Retina (tissue), 1 donor: Measurements from ENCODE around the gene RASGRF1.

Source experiments
- DNase-seq: peaks from one replicate; pipeline ENCODE4 v3.0.0-alpha.2; 2016

Gene RASGRF1

GRCh38 chr15:78983146-78983918 lies 107.2 kb downstream of the RASGRF1 start:
- DNase-seq, result no peak

- no peak for DNase-seq
These were observed 107.8 kb downstream of the RASGRF1 start for GRCh38 chr15:78982736-78983135.

GRCh38 chr15:78981532-78982313 lies 108.9 kb downstream of the RASGRF1 start:
- DNase-seq, result no peak

- DNase-seq, result peak; percentile 55
These were observed 110.9 kb downstream of the RASGRF1 start for GRCh38 chr15:78979456-78980320.

- DNase-seq, result no peak
These were observed 111.9 kb downstream of the RASGRF1 start for GRCh38 chr15:78978601-78979179.

- DNase-seq, result no peak
These were observed 112.8 kb downstream of the RASGRF1 start for GRCh38 chr15:78977591-78978347.

- no peak for DNase-seq
These were observed 113.4 kb downstream of the RASGRF1 start for GRCh38 chr15:78977091-78977571.

- DNase-seq, result no peak
These were observed 113.9 kb downstream of the RASGRF1 start for GRCh38 chr15:78976691-78977090.

GRCh38 chr15:78974272-78974918 lies 116.2 kb downstream of the RASGRF1 start:
- no peak for DNase-seq

GRCh38 chr15:78969687-78970349 lies 120.8 kb downstream of the RASGRF1 start:
- DNase-seq, result no peak

GRCh38 chr15:78968539-78969271 lies 121.9 kb downstream of the RASGRF1 start:
- no peak for DNase-seq

GRCh38 chr15:78968114-78968513 lies 122.5 kb downstream of the RASGRF1 start:
- DNase-seq, result no peak

- no peak for DNase-seq
These were observed 130.3 kb downstream of the RASGRF1 start for GRCh38 chr15:78960308-78960707.

- DNase-seq, result no peak
These were observed 131.2 kb downstream of the RASGRF1 start for GRCh38 chr15:78959360-78959759.

- DNase-seq, result no peak
These were observed 133.0 kb downstream of the RASGRF1 start for GRCh38 chr15:78957416-78958093.

- DNase-seq, result no peak
These were observed 133.6 kb downstream of the RASGRF1 start for GRCh38 chr15:78956937-78957336.

GRCh38 chr15:78955355-78955754 lies 135.2 kb downstream of the RASGRF1 start:
- DNase-seq, result no peak

GRCh38 chr15:78951841-78952238 lies 138.7 kb downstream of the RASGRF1 start:
- no peak for DNase-seq
